HG03039 (cell line): ENCODE measurements around the gene FERMT2.

Source experiments
- ATAC-seq: cut with Tn5 transposase; IDR thresholded peaks from one replicate; pipeline ENCODE4 v1.9.1; 2021; ENCODE audit warnings: mild to moderate bottlenecking, moderate library complexity; ENCODE audit not compliant: unreplicated experiment

Gene FERMT2

GRCh38 chr14:52950898-52951680 lies at the start of gene FERMT2:
Gene FERMT2 (minus strand): TSS chr14:52951050. CDS start chr14:52950568, 482 bp downstream.
- peak; percentile 60 for ATAC-seq

- ATAC-seq: no peak
Measured at GRCh38 chr14:52998376-52999015, 47.6 kb upstream of the FERMT2 start.

- ATAC-seq: no peak
Measured at GRCh38 chr14:52996493-52996892, 45.6 kb upstream of the FERMT2 start.

- ATAC-seq: no peak
Measured at GRCh38 chr14:52995998-52996397, 45.1 kb upstream of the FERMT2 start.

- ATAC-seq: no peak
Measured at GRCh38 chr14:52992236-52992870, 41.5 kb upstream of the FERMT2 start.

GRCh38 chr14:52988139-52988538 lies 37.3 kb upstream of the FERMT2 start:
- no peak for ATAC-seq

GRCh38 chr14:52987514-52987913 lies 36.7 kb upstream of the FERMT2 start:
- no peak for ATAC-seq

- ATAC-seq: no peak
Measured at GRCh38 chr14:52987042-52987441, 36.2 kb upstream of the FERMT2 start.

- ATAC-seq: no peak
Measured at GRCh38 chr14:52977798-52978197, 26.9 kb upstream of the FERMT2 start.

- ATAC-seq: no peak
Measured at GRCh38 chr14:52974406-52974805, 23.6 kb upstream of the FERMT2 start.

- ATAC-seq: no peak
Measured at GRCh38 chr14:52961060-52961639, 10.3 kb upstream of the FERMT2 start.

- ATAC-seq: no peak
Measured at GRCh38 chr14:52960627-52961026, 9.8 kb upstream of the FERMT2 start.

- ATAC-seq: no peak
Measured at GRCh38 chr14:52954346-52955214, 3.7 kb upstream of the FERMT2 start.

GRCh38 chr14:52951681-52952554 lies 1.1 kb upstream of the FERMT2 start:
- ATAC-seq: no peak

- peak; percentile 29 for ATAC-seq
Measured at GRCh38 chr14:52950410-52950897, 396 bp downstream of the FERMT2 start.

- no peak for ATAC-seq
Measured at GRCh38 chr14:52949711-52950409, 990 bp downstream of the FERMT2 start.

- no peak for ATAC-seq
Measured at GRCh38 chr14:52949249-52949648, 1.6 kb downstream of the FERMT2 start.

- no peak for ATAC-seq
Measured at GRCh38 chr14:52948836-52949235, 2.0 kb downstream of the FERMT2 start.

GRCh38 chr14:52948039-52948438 lies 2.8 kb downstream of the FERMT2 start:
- ATAC-seq: no peak
